Body of pancreas (tissue), 4 donors: ENCODE results near the gene NTSR1.

ENCODE experiments used
- POLR2A ChIP-seq, 3 donors: fragments of 450-650 bp; IDR thresholded peaks; one replicate each; pipeline ENCODE4 v1.6.1; 2016; ENCODE audit warnings: antibody characterized with exemption in 3 of 3, mild to moderate bottlenecking in 2 of 3
- TF ChIP-seq, protein P1 (sequence below), 7 experiments: fragments of 450-650 bp in 4 of 7; fragments of 200-600 bp in 3 of 7; sonication (generic) in 3 of 7; IDR thresholded peaks; one replicate each; pipeline ENCODE4 v1.5.1; 2016 to 2019; ENCODE audit warnings: antibody characterized with exemption in 7 of 7

GRCh38 chr20:62718546-62718945 lies 9.9 kb downstream of the NTSR1 start:
- TF ChIP-seq POLR2A (IDR thresholded peaks at IDR 0.05), result no peak
- TF ChIP-seq, protein P1, sequence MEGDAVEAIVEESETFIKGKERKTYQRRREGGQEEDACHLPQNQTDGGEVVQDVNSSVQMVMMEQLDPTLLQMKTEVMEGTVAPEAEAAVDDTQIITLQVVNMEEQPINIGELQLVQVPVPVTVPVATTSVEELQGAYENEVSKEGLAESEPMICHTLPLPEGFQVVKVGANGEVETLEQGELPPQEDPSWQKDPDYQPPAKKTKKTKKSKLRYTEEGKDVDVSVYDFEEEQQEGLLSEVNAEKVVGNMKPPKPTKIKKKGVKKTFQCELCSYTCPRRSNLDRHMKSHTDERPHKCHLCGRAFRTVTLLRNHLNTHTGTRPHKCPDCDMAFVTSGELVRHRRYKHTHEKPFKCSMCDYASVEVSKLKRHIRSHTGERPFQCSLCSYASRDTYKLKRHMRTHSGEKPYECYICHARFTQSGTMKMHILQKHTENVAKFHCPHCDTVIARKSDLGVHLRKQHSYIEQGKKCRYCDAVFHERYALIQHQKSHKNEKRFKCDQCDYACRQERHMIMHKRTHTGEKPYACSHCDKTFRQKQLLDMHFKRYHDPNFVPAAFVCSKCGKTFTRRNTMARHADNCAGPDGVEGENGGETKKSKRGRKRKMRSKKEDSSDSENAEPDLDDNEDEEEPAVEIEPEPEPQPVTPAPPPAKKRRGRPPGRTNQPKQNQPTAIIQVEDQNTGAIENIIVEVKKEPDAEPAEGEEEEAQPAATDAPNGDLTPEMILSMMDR (IDR thresholded peaks at IDR 0.05), result no peak
